Esophagus mucosa (tissue), 1 donor: ENCODE data around the gene AFF1. TPM values are rescaled to one million over a fixed set of nuclear protein-coding genes. Genes with fewer than 3 reads are reported as not detected.

ENCODE experiments used
- ATAC-seq: fragments of 200-7000 bp; cut with Tn5 transposase; one replicate; pipeline ENCODE4 v1.9.1; 2020
- total RNA-seq: library from RNA; stranded (reverse); gene quantifications from one replicate; pipeline ENCODE4 v1.2.4, GENCODE V29; 2023
- donor health status: DM: yes; HTN: yes; CAD: no.

The AFF1 gene
- total RNA-seq, 1 donor from 2014 or later = 39.8 TPM

DNA sequence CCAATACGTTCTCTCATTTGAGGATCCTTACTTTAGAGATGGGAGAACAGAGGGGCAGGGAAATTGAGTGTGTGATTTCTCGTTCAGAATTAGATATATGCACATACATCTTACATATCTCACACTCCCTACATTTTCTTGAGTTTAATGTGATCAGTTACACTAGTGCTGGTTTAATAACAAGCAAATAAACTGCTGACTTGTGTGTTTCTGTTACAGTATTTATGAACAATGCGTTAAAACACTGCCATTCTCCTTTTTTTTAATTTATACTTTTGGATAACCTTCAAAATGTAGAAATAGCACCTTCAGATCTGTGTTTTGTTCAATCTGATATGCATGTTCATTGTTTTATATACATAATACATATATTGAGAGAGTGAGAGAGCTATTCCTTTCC, 155.5 kb downstream of the AFF1 start:
- ATAC-seq = no peak

DNA sequence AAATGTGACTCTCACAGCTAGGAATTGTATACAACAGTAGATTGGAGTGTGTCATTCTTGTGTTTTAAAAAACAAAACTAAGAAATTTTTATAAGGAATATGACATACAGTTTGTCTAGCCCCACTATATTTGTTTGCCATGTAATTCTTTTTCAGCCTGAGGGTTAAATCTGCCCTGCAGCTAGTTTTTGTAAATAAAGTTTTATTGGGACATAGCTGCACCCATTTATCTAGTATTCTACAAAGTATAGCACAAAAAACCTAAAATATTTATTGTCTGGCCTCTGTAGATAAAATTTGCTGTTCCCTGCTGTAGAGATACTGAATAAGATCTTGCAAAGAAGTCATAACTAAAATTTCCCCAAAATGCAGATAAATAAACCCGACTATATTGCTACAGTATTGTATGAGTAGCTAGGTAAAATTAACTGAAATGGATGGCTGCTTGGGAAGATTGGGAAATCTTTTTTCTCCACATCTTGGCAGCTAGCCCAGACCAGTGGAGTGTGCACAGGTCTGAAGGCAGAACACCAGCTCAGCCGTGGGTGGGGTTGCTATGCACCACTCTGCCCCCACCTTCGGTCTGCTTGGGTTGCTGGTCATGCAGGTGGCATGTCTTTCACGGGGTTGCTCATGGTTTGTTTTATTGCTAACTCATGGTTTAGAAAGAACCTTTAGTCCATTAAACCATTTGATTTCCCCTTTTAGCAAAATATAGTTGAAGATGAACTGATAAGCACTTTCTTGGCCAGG, 157.8 kb downstream of the AFF1 start:
- peak; percentile 92 for ATAC-seq

DNA sequence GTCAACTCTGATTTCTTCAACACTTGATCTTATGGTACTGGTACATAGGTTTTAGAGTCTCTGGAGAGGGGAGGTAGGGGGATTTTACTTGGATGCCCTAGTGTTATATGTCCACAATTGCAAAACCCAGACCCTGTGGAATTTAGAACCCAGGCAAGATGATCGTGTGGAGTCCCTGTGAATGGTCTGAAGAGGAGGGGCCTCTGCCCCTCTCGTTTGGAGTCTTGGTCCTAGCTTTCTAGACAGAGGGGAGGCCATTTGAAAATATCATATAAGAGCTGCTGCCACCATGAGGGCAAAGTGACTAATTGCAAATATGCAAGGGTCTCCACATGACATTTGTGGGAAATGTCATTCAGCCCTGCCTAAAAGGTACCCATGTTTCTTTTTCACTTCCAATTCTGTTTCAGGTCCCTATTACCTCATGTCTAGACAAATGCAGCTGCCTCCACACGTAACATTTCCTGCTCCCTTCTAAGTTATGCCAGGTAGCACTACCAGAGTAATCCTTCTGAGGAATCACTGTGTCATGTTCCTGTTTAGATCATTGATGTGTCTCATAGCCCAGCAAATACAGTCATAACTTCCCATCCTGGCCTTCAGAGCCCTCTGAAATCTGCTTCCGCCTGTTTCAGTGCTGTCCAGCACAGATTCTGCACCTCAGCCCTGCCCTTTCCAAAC, 158.8 kb downstream of the AFF1 start:
- peak; percentile 85 for ATAC-seq

DNA sequence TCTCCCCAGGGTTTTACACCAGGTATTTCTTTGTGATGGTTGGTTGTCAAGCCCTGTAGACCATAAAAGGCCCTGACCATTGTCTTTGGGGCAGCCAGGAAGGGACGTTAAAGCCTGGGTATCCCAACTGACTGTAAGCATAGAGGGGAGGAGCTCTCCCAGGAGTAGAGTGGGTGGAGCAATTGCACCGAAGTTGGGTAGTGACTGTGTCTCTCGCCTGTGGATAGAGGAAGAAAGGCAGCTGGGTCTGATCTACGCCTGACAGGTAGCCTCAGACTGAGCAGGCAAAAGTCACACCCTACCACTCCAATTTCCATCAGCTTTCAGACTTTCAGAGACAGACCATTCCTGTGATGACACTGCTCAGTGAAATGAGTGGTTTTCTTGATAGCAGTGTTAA, 162.3 kb downstream of the AFF1 start:
- ATAC-seq = no peak

DNA sequence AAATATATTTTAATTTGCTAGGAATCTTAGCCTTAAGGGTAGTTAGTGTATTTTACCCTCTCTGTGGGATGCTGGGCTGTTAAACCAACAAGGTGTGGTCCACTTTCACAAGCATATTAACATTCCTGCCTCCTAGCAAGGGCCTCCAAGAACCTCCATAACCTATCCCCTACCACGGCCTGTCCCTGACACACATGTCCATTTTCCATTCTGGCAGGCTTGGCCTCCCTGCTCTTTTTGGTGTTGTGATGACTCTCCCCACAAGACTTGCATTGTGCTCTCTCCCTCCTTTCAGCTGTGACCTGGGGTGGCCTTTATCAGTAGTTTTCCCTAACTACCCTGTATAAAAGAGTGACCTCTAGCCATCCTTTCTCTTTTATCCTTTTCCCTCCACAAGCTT, 165.4 kb downstream of the AFF1 start:
- ATAC-seq = no peak

DNA sequence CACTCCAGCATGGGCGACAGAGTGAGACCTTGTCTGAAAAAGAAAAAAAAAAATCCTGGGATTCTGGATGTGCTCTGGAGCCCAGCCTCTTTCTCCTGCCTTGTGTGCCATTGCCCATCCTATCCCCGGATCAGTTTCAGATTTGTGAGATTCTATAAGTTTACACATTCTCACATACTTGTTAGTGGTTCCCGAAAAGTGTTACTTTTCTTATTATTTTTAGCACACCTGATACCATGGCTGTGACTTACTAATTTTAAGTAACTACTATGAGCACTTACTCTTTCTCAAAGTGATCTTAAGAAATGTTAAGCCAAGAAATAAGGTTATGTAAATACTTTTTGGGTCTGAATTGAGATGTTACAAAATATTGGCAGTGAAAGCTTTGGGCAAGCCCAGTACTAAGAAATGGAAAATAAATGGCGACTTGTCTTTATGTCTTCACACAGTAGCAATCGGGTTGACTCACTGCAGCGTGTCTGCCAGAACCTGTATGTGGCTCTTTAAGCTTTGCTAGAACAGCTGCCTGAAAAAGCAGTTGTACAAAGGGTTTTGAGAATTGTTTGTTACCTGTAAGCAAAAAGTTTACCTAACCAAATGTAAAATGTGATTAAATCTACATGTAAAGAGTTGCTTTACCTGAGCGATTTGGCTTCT, 166.9 kb downstream of the AFF1 start:
- peak; percentile 77 for ATAC-seq

DNA sequence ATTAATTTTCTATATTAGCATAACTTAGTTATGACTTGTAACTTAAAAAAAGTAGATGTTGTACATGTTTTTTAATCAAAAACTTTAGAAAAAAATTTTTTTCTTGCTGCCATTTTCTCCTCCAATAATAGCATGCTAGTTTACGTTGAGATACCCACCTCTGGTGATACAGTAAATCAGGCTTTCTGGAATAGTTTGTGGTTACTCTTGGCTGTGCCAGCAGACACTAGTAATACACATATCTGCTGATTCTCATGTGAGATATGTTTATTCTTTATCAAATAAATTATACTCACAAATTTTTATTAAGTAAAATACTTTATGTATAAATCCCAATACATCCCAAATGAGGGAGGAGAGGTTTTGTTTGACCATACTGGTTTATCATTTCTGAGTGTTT, 168.3 kb downstream of the AFF1 start:
- ATAC-seq = no peak

DNA sequence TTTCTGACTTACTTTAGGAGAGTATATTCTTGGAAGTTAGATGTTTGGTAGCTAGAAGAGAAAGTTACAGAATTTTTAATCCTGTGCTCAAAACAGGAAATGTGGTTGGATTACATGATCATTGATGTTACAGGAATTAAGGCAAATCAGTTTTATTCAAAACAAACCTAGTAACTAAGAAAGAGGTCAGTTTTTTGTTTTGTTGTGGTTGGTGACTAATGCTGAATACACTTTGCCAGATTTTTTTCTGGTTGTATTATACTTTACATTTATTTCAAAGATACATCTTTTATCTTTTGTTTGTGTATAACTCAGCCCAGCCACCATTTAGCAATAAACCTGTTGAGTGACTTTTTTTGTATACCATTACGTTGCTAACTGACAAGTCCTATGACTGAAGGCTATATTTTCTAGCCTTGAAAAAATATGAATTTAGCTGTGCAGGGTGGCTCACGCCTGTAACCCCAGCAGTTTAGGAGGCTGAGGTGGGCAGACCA, 168.9 kb downstream of the AFF1 start:
- ATAC-seq = peak; percentile 69

DNA sequence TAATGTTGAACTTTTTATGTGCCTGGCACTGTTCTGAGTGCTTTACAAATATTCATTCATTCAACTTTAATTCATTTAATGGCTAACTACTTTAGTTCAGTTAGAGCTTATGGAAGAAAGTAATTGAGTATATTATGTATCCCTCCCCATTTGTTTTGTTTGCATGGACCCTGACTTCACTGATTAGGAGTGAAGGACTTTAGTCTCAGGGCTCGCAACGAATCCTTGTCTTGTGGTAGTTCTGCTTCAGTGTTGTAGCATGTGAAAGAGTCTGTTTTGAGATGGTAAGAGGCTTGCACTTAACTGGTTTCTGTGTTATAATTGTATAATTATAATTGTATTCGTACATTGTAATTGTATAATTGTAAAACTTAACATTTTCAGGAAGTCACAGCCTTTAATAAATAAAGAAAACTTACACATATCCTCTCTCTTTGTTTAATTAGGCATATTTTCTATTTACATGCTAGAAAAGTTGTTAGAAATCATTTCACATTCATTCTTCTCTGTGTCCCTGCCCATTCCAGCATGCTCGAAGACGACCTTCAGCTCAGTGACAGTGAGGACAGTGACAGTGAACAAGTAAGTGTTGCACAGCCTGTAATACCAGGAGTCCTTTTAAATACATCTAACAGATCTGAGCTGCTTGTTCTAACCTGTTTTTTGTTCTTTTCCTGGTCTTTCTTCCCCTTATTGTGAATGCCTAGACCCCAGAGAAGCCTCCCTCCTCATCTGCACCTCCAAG, 170.5 kb downstream of the AFF1 start:
- ATAC-seq = no peak

DNA sequence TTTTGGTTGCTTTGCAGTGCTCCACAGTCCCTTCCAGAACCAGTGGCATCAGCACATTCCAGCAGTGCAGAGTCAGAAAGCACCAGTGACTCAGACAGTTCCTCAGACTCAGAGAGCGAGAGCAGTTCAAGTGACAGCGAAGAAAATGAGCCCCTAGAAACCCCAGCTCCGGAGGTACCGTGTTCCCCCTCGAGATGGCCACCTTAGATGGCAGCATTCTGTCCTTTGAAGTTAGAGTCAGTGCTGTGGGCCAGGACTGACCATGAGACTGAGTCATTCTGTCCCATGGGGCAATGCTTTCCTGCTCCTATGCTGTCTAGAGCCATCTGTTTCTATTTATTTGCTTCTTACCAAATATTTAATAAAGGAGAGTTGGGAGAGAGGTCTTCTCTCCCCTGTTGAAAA, 173.3 kb downstream of the AFF1 start:
- ATAC-seq = peak; percentile 88

DNA sequence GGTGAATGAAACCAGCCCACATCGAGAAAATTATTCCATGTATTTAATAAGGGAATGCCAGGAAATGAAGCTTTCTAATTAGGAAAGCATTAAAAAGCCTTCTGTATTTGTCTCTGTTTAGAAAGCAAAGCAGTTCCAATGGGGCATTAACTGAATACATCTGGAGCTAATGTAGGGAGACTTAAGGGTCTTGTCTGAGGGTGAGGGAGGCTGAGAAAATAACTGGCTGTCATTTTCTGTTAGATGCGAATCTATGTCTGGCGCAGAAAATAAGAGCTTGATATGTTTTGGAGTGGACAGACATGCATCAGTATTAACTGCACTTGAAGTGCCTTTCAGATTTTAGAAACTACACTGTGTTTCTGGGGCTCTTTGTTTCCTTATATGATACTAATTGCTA, 174.3 kb downstream of the AFF1 start:
- ATAC-seq = no peak

DNA sequence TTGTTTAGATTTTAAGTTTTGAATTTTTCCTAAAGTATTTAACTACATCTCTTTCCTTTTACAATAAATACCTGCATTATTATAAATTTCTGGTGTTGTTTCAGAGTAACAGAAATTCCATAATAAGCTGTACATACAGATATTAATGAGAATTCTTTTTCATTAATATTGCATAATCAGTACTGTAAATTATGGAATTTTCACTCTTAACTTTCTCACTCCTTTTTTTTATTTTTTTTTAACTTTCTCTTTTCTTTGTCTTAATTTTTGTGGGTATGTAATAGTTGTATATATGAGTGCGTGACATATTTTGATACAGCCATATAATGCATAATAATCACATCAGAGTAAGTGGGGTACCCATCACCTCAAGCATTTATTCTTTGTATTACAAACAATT, 175.1 kb downstream of the AFF1 start:
- ATAC-seq = no peak

DNA sequence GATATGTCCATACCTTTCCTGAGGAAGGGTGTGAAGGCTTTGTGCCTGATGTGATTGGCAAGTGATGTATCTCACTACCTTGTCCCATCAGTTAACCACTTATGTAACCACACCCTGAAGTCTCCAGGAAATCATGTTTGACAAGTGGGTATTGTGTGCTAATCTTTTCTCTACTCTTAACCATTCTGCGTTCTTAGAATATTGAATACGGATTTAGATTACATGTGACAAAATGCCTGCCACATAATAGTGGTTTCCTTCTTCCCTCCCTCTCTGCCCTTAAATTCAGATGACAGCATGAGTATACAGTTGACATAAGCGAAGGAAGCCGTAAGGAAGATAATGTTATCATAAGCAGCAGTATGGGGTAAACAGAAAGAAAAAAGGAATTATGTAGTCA, 177.3 kb downstream of the AFF1 start:
- no peak for ATAC-seq

DNA sequence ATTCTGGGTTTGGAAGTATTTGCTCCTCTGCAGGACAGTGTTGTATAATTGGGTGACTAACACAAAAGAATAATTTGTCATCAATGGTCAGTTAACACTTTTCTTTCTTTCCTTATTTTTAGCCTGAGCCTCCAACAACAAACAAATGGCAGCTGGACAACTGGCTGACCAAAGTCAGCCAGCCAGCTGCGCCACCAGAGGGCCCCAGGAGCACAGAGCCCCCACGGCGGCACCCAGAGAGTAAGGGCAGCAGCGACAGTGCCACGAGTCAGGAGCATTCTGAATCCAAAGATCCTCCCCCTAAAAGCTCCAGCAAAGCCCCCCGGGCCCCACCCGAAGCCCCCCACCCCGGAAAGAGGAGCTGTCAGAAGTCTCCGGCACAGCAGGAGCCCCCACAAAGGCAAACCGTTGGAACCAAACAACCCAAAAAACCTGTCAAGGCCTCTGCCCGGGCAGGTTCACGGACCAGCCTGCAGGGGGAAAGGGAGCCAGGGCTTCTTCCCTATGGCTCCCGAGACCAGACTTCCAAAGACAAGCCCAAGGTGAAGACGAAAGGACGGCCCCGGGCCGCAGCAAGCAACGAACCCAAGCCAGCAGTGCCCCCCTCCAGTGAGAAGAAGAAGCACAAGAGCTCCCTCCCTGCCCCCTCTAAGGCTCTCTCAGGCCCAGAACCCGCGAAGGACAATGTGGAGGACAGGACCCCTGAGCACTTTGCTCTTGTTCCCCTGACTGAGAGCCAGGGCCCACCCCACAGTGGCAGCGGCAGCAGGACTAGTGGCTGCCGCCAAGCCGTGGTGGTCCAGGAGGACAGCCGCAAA, 179.6 kb downstream of the AFF1 start:
- no peak for ATAC-seq

DNA sequence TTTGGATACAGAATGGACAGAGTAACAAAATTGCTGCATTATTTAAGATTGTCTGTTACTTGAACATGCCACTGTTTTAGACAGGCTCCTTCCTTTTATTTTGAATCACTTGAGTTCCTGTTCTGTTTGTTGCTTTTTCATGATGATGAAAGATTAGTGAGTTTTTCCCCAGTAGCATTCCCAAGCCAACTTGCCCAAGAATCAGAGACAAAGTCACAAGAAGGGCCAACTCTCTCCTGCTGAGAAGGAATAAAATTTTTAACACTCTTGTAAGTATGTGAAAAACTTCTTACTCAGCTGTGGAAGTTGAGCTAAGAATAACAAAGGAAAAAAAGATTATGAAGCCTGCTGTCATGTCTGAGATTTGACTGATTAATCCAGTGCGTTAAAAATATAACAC, 181.4 kb downstream of the AFF1 start:
- no peak for ATAC-seq

DNA sequence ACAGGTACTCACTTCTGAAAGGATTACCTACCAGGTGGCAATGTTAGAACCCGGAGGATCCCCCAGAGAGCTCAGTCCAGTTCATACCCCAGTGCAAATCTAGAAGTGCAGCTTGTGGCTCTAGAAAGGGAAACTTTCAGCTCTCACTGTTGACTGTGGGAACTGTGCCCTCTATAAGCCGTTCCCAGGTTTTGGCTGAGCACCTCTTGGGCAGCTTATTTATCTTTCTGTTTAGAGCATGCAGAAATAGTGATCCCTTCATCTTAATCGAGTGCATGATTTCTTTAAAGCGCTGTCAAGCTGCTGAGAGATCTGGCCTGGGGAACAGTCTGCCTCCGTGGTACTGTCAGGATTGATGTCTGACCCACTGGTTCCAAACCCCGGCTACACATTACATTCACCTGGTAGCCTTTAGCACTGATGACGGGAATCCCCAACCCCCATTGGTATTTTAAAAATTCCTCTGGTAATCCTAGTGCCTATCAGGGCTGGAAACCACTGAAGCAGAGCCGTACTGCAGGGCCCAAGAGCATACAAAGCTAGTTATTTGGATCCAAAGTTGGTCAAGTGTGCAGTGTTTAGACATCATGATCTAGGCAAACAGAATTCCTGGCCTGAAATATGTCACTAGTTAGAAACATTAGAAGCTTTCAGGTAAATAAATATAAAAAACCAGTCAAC, 182.4 kb downstream of the AFF1 start:
- no peak for ATAC-seq

DNA sequence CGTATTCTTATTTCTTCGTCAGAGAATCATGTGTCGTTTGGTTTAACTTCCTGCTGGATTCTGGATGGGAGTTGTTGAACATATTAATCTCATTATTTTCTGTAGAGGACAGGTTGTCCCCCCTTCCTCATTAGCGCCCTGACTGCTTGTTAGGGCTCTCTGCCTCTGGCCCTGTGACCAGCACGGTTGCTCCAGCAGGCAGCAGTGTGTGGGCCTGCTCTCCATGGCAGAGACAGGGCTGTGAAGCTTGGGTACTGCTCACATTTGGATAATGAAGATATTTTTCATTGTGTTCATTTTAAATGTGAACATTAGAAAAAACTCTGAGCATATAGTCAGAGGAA, 182.9 kb downstream of the AFF1 start:
- ATAC-seq = no peak

DNA sequence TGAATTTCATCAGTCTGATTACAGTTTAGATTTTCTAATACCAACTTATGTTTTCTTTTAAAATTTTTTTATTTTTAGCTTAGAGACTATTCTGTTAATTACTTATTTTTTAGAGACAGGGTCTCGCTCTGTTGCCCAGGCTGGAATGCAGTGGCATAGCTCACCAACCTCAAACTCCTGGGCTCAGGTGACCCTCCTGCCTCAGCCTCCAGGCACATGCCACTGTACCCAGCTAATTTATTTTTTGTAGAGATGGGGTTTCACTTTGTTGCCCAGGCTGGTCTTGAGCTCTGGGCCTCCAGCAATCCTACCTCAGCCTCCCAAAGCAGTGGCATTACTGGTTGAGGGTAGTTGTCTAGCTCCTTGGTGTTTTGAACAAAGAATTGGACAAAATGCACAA, 183.6 kb downstream of the AFF1 start:
- ATAC-seq = no peak

DNA sequence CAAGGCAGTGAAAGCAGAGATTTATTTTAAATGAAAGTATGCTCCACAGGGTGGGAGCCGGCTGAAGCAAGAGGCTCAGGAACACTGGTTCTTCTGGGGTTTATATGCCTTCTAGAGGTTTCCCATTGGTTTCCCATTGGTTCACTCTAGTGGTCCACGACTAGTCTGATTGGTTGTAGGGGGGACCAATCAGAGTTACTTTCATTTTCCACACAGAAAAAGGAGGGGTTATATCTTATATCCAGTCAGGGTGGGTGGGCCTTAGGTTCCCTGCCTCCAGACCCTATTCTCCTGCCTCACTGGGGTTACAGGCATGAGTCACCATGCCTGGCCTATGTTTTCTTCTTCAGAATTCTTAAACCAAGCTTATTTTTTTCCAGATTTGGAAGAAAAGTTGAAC, 184.0 kb downstream of the AFF1 start:
- ATAC-seq = no peak

DNA sequence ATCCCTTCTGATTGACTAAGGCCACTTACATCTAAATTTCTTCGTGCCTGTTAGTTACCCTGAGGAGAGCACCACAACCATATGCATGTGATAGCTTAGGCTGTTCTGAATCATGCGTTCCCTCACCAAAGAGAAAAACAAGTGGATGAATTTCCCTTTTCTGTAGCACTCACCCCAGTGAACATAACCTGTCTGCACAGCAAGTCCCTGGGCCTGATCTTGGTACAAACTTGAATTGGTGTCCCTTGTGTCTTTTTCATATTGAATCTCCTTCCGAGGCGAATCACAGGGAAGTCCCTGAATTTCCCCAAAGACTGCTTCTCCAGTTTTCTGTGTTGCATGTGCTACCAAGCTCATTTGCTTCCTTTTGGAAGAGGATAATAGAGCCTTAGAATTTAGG, 185.2 kb downstream of the AFF1 start:
- no peak for ATAC-seq

DNA sequence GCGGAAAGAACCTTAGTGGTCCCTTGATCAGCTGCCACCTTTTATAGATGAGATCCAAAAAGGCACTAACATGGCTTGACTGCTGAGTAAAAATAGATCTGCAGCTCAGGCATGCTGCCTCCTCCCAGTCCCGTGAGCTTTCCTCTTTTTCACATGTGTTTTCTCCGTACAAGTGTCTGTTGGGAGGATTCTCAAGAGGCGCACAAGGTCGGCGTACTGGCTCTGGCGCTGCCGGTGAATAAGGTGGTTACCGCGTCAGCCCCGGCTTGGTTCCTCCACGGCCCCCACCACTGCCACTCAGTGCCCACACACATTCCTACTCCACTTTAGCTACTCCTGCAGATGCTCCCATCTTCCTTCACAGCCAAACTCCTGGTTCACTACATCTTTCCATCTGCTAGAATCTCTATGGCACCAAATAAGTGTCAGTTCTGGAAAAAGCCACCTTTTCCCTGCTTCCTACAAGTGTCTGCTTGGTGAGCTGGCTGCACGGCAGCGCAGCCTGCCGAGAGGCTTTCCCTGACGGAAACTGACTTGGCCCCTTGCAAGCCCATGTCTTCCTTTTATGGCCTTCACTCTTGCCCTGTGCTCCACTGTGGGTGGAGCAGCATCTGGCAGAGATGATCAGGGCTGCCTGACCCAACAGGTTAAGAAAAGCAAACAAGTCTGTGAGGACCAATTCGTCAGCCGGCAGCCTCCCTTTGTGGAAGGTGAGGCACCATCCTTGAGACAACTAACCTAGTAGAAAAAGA, 185.8 kb downstream of the AFF1 start:
- peak; percentile 93 for ATAC-seq
